Measurements from ENCODE around the gene PCNP.
"Not testable (repeated sequence)": the region's sequence is repeated elsewhere in the genome, so short reads cannot be mapped to it uniquely, and the experiment has no call there.

PCNP gene

DNA sequence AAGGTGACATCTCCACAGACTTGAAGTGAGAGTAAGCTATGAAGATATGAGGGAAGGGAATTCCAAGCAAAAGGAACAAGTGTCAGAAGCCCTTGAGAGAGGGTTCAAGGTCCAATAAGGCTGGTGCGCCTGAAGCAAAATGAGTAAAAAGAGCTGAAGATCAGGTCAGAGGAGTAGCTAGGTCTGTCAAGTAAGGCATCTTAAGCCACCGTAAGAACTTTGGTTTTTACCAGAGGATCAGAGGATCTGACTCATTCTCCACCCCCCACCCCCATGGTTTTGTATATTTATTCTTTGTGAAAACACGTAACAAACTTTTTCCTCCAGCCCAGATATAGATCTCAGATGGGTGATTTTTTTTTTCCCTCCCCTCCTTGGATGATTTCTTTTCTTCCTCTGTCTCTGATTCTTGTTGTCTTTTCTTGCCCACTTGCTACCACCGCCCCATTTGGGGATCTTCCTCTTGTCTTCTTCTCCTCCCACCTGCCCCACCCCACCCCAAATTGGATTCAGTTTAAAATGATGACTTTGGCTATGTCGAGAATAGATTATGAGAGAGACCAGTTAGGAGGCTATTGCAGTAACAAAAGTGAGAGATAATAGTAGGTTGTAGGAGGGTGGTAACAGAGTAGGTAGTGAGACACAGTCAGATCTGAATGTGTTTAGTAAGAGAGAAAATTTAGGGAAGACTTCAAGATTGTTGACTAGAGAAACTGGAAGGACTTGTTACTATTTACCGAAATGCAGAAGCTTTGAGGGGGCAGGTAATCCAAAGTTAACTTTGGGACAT lies 6.3 kb upstream of the PCNP start:
- DNase-seq: peak; percentile 62 to 69

DNA sequence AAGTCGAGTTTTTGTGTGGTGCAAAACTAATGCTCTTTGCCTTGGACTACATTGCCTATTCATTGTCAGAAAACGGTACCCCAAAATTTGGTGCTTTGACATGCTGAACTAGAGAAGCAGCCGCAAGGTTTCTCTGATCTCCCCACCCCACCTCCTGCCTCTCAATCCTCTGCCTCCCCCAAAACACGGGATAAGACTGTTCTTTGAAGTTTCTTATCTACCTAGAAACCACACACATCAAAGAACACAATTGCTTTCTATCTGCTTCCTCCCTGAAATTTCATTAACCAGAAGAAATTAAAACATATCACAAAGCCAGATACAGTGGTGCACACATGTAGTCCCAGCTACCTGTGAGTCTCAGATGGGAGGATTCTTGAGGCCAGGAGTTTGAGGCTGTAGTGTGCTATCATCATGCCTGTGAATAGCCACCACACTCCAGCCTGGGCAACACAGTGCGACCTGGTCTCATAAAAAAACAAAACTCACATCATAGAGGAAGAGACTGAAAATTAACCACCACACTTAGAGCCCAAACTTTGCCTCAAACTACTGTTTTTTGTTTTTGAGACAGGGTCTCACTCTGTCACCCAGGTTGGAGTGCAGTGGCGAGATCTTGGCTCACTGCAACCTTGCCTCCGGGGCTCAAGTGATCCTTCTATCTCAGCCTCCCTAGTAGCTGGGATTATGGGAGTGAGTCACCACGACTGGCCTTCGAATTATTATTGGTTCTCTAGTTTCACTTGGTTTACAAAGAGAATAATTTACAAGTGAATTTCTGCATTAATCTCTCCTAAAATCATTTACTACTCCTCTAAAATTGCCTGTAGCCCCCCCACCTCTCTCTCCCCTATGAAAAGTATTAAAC lies 2.7 kb upstream of the PCNP start:
- DNase-seq: no peak

DNA sequence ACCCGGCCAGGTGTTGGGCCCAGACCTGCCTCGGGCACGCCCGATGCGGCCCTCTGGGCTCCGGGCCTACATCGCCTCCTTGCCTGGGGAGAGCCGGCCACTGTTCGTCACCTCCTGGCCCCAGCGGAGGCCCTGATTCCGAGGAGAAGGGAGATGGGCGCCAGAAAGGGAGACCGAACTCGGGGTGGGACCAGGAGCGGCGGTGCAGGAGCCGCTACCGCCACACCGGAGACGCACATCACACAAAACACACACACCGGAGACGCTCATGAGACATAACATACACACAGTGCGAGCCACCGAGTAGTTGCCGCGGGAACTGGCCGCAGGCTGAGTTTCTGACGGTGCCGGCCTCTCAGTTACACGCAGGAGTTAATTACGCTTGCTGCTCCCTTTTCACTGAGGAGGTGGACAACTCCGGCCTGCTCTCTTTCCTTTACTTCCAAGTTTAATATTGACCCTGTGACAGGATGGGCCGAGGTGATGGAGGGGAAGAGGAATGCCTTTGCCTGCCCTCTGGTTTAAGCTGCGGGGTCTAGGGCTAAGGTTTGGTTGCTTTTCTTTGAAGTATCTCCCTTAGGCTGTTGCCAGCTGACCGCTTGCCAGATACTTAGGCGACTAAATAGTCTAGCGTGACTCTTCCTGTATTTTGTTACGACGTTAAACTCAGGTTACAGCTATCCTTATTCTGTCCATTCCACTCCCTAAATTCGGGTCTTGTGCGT lies 570 bp downstream of the PCNP start:
- no peak for DNase-seq

DNA sequence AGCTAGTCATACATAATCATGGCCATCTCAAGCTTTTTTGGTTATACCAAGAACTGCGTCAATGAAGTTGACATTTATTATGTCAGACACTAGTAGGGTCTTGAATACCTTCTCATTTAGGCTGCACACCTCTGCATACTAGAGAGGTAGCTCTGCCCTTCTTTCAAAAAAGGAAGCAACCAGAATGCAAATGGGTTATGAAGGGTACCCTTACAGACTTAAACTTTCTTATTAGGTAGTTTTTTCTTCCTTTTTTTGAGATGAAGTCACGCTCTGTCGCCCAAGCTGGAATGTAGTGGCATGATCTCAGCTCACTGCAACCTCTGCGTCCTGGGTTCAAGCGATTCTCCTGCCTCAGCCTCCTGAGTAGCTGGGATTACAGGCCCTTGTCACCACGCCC lies 3.3 kb downstream of the PCNP start:
- no peak for DNase-seq

DNA sequence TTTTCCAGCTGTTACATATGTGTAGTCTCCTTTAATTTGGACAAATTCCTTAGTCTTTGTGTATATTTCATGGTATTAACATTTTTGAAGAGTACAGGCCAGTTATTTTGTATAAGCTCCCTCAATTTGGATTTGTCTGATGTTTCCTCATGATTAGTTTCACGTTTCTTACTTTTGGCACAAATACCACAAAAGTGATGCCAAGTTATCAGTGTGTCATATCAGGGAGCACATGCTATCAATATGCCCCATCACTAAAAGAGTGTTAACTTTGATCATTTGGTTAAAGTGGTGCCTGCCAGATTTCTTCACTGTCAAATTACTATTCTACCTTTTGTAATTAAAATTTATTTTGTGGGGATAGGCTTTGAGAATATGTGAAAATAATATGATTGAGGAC lies 14.6 kb downstream of the PCNP start:
- no peak for DNase-seq

DNA sequence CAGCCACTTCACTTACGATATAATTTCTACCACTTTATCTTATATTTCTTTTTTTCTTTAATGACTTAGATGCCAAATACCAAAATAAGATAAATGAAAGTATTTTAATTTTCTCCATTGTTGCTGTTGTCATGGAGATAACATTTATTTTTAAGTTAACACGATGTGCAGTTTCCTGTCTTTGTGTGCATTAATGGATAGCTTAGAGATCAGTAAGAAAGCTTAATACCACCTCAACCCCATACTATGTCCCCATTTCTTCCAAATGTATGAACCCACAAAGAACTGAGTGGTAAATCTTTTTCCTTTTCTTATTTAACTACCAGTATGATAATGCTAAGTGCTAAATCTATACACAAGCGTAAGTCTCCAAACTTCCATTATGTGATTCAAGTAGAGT lies 17.1 kb downstream of the PCNP start:
- no peak for DNase-seq

DNA sequence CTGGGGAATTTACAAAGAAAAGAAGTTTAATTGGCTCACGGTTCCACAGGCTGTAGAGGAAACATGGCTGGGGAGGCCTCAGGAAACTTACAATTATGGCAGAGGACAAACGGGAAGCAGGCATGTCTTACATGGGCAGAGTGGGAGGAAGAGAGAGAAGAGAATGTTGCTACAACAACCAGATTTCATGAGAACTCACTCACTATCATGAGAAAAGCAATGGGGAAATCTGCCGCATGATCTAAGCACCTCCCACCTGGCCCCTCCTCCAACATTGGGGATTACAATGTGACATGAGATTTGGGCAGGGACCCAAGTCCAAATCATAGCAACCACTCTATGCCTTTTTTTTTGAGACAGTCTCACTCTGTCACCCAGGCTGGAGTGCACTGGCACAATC lies 28.8 kb downstream of the PCNP start:
- DNase-seq: no peak

DNA sequence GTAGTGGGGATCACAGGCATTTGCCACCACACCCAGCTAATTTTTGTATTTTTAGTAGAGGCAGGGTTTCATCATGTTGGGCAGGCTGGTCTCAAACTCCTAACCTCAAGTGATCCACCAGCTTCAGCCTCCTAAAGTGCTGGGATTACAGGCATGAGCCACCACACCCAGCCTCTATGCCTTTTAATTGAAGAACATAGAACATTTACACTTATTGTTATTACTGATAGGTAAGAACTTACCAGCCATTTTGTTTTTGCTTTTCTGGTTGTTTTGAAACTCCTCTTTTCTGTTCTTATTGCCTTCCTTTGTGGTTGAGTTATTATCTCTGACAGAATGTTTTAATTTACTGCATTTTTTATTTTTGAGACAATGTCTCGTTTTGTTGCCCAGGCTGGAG lies 29.2 kb downstream of the PCNP start:
- no peak for DNase-seq

DNA sequence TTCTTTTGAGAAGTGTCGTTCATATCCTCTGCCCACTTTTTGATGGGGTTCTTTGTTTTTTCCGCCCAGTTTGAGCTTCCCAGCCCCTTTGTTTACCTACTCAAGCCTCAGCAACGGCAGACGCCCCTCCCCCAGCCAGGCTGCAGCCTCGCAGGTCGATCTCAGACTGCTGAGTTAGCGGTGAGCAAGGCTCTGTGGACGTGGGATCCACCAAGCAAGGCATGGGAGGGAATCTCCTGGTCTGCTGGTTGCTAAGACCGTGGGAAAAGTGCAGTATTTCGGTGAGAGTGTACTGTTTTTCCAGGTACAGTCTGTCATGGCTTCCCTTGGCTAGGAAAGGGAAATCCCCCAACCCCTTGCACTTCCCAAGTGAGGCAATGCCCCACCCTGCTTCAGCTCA lies 31.4 kb downstream of the PCNP start:
- DNase-seq: not testable (repeated sequence)

DNA sequence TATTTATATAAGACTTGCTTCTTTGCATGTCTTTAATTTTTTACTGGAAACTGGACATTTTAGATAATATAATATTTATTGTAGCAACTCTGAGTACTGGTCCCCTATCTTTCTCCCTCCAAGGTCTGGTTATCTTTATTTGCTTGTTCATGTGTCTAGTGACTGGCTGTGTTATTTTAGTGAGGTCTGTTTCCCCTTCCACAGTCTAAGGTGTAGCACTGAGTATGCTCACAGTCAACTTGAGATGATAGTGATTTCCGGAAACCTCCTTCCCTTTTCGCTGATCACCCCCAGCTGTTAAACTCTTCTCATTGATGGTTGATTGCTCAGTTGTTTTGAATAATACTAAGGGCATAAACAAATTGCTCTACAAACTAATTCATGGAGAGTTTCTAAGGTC lies 37.0 kb downstream of the PCNP start:
- DNase-seq: no peak

DNA sequence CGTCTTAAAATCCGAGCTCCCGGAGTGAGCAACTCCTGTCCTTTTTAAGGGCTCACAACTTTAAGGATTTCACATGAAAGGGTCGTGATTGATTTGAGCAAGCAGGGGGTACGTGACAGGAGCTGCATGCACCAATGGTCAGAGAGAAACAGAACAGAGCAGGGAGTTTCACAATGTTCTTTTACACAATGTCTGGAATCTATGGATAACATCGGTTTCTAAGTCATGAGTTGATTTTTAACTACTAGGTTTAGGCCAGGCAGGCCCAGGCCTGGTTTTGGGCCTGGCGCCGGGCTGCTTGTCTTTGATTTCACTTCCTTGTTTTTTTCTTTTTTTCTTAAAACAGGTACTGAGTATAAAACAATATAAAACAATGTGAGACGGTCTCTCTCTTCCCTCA lies 39.0 kb downstream of the PCNP start:
- DNase-seq: not testable (repeated sequence)

DNA sequence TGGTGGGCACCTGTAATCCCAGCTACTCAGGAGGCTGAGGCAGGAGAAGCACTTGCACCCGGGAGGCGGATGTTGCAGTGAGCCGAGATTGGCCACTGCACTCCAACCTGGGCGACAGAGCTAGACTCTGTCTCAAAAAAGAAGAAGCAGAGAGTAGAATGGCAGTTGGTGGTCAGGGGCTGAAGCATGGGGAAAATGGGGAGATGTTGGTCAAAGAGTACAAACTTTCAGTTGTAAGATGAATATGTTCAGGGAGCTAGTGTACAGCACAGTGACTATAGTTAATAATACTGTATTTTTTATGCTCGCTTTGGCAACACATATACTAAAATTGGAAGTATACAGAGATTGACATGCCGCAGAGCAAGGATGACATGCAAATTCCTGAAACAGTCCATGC lies 41.5 kb downstream of the PCNP start:
- DNase-seq: no peak

DNA sequence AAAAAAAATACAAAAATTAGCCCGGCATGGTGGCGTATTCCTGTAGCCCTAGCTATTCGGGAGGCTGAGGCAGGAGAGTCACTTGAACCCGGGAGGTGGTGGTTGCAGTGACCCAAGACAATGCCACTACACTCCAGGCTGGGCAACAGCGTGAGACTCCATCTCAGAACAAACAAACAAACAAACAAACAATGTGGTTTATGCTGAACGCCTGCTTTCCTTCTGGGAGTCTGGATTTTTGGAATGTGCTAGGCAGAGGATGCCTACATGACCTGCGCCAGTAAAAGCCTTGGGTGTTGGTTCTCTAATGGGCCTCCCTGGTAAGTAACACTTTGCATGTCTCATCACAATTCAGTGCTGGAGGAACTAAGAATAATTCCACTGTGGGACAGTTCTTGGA lies 43.5 kb downstream of the PCNP start:
- DNase-seq: no peak

DNA sequence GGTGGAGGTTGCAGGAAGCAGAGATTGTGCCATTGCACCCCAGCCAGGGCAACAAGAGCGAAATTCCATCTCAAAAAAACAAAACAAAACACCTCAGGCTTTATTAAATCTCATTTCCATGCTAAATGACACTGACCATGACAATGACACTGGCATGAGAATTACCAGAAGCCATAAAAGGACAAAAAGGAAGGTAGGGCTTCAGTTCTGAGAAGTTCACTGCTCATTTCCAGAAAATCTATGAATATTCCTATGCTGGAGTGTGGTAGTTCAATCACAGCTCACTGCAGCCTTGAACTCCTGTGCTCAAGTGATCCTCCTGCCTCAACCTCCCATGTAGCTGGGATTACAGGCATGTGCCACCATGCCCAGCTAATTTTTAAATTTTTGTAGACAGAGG lies 44.7 kb downstream of the PCNP start:
- DNase-seq: no peak

DNA sequence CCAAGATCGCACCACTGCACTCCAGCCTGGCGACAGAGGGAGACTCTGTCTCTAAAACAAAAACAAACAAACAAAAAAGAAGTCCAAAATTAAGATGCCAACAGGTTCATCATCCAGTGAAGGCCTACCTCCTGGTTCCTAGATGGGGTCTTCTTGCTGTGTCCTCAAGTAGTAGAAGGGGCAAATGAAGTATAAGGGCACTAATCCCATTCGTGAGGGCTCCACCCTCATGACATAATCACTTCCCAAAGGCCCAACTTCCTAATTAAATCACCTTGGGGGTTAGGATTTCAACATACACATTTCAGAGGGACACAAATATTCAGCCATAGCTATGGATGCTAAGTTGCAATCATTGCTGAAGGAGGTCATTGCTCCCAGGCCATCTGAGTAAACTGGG lies 45.8 kb downstream of the PCNP start:
- no peak for DNase-seq

DNA sequence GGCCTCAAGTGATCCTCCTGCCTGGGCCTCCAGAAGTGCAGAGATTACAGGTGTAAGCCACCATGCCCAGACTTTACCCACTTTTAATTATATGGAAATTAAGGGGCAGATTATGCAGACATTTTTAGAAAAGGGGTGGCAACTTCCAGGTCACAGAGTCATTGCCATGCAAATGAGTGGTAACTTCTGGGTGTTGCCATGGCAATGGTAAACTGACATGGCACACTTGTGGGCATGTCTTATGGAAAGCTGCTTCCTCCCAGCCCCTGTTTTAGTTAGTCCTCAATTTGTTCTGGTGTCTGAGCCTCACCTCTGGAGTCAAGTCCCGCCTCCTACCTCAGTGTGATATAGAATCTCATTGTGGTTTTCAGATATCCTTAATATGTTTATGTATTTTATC lies 49.7 kb downstream of the PCNP start:
- no peak for DNase-seq

DNA sequence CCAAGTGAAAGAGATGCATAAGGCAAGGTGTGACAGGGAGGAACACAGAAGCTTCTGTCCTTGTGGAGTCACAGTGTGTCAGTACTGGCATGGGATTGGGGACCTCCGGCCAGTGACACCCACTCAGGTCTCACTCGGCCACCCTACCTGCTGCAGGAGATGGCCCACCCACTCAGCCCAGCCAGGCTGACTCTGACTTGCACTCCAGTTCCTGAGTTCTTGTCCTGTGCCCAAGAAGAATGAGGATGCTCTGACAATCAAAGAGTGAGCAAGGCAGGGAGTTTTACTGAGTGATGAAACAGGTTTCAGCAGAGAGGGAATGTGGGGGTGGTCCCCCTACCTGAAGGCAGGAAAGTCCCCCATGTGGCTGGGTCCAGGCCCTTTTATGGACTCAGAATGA lies 50.9 kb downstream of the PCNP start:
- DNase-seq: no peak

DNA sequence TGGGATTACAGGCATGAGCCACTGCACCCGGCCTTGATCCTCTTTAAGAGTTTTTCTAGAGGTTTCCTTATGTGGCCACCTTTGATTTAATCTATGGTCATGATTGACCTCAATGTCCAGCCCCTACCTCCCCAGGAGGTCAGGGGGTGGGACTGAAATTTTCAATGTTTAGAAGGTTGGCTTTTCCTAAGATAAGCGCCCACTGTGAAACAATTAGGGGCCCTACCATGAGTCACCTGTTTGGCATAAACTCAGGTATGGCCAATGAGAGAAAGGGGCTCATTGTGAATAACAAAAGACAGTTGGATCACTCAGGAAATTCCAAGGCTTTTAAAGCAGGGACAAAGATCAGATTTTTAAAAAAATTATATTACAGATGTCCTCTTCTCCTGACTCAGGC lies 51.9 kb downstream of the PCNP start:
- no peak for DNase-seq

DNA sequence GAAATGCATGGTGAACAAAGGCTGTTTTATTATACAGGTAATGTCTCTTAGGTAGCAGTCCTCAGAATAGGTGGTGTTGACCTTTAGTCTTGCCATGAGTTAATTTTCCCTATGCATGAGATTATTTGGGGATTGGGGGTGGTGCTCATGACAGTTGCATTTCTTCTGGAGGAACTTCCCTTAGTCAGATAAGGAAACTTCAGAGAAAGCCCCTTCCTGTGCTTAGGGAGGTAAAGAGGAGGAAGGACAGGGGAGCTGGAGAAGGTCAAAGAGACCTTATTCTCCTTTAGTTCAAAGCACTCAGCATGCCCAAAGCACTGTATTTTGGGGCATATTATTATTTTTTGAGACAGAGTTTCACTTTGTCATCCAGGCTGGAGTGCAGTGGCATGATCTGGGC lies 55.2 kb downstream of the PCNP start:
- no peak for DNase-seq

DNA sequence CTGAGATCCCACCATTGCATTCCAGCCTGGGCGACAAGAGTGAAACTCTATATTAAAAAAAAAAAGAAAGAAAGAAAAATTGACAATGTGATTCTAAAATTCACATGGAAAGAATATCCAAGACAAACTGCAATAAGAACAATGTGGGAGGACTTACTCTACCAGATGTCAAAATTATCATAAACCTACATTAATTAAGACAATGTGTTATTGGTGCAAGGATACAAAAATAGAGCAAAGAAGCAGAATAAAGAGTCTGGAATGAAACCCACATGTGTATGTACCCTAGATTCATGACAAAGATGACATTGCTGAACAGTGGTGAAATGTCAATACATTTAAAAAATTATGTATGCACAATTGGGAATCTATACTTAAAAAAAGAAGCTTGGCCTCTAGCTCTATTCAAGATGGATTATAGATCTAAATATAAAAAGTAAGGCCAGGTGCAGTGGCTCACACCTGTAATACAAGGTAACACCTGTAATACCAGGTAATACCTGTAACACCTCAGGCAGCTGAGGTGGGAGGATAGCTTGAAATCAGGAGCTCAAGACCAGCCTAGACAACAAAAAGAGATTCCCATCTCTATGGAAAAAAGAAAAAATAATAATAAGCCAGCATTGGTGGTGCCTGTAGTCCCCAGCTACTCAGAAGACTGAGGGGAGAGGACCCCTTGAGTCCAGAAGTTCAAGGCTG lies 57.3 kb downstream of the PCNP start:
- DNase-seq: peak in 1 of 2 experiments; percentile 0

DNA sequence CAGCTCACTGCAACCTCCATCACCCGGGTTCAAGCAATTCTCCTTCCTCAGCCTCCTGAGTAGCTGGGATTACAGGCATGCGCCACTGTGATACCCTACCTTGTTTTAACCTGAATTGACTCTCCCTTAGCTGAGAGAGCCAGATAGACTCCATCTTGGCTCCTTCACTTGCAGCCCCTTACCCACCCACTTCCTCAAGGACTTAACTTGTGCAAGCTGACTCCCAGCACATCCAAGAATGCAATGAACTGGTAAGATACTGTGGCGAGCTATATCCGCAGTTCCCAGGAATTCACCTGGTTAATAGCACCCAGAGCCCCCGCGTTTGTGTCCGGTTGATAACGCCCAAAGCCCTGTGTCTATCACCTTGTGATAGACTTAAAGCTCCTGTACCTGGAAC lies 58.0 kb downstream of the PCNP start:
- peak in 1 of 2 experiments; percentile 6 for DNase-seq

DNA sequence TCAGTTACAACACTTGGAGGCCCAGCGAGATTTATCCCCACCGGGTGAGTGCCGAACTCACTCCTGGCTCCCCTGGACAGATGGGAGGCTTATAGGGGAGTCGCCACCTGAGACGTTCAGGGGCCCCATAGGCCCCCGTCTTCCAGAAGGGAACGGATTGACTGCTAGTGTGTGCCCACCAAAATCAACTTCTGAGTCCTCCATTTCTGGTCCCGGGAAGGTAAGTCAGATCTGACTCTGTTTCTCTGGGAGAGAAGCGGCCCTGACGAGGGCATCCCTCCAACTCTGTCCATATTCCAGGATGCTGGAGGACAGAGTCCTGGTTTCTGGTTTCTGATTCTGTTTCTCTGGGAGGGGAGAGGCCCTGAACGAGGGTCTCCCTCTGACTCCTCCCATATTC lies 58.6 kb downstream of the PCNP start:
- DNase-seq: peak in 1 of 2 experiments; percentile 14

DNA sequence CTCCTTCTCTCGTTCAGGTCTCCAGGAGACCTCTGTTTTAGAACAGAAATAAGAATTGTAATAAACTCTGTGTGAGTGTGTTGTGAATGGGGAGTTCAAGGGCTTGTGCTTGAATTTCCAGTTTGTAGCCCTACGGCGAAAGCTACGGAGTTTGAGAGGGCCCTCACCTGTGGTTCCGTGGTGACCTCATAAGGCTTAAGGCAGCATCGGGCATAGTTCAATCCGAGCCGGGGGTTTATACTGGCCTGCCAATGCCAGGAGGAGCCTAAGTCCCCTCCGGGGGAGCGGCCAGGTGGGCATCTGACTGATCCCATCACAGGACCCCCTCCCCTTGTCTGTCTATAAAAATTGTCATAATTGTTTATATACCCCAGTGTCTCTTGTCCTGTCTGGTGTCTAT lies 59.2 kb downstream of the PCNP start:
- no peak for DNase-seq

Measured in activated T-cell treated with anti-CD3 and anti-CD28 coated beads, Interleukin-2, amount 50 U/mL, for 48 hours (primary cell).